GM21360 (cell line): ENCODE measurements around the gene ACOX3.

Experiments used
- ATAC-seq: cut with Tn5 transposase; IDR thresholded peaks from one replicate; pipeline ENCODE4 v1.9.1; 2021; ENCODE audit warnings: mild to moderate bottlenecking, moderate library complexity; ENCODE audit not compliant: unreplicated experiment

ACOX3 gene

GRCh38 chr4:8468746-8469535 lies 28.4 kb upstream of the ACOX3 start:
- peak; percentile 65 for ATAC-seq

GRCh38 chr4:8467016-8467415 lies 26.5 kb upstream of the ACOX3 start:
- ATAC-seq = no peak

GRCh38 chr4:8465615-8466611 lies 25.4 kb upstream of the ACOX3 start:
- ATAC-seq = no peak

GRCh38 chr4:8464381-8464780 lies 23.9 kb upstream of the ACOX3 start:
- no peak for ATAC-seq

GRCh38 chr4:8463811-8464210 lies 23.3 kb upstream of the ACOX3 start:
- ATAC-seq = no peak

GRCh38 chr4:8461616-8462015 lies 21.1 kb upstream of the ACOX3 start:
- ATAC-seq = no peak

GRCh38 chr4:8461086-8461485 lies 20.6 kb upstream of the ACOX3 start:
- no peak for ATAC-seq

GRCh38 chr4:8459867-8460445 lies 19.4 kb upstream of the ACOX3 start:
- ATAC-seq = no peak

GRCh38 chr4:8457646-8458252 lies 17.2 kb upstream of the ACOX3 start:
- no peak for ATAC-seq

- ATAC-seq = no peak
Measured at GRCh38 chr4:8453957-8454356, 13.4 kb upstream of the ACOX3 start.

- ATAC-seq = no peak
Measured at GRCh38 chr4:8451440-8452182, 11.1 kb upstream of the ACOX3 start.

- no peak for ATAC-seq
Measured at GRCh38 chr4:8446122-8446521, 5.6 kb upstream of the ACOX3 start.

- ATAC-seq = no peak
Measured at GRCh38 chr4:8443801-8444200, 3.3 kb upstream of the ACOX3 start.

GRCh38 chr4:8442596-8443358 lies 2.3 kb upstream of the ACOX3 start:
- ATAC-seq = no peak

GRCh38 chr4:8441499-8442091 lies 1.1 kb upstream of the ACOX3 start:
- no peak for ATAC-seq

- ATAC-seq = peak; percentile 21
Measured at GRCh38 chr4:8439914-8440491, 520 bp downstream of the ACOX3 start.

GRCh38 chr4:8439168-8439567 lies 1.4 kb downstream of the ACOX3 start:
- no peak for ATAC-seq

- ATAC-seq = no peak
Measured at GRCh38 chr4:8438743-8439142, 1.8 kb downstream of the ACOX3 start.

GRCh38 chr4:8437281-8437680 lies 3.2 kb downstream of the ACOX3 start:
- no peak for ATAC-seq
